H1 (cell line): ENCODE measurements around the gene CDCP1. TPM values are rescaled to one million over a fixed set of nuclear protein-coding genes. Genes with fewer than 3 reads are reported as not detected.

Experiments used
- CTCF ChIA-PET: fragments of 300-600 bp; sonication (Branson Sonifier 250); formaldehyde crosslinking; loops from one replicate; lab custom pipeline; 2021; ENCODE audit not compliant: partially characterized antibody; lab: Charles Lee
- POLR2A ChIA-PET: fragments of 300-600 bp; sonication (Branson Sonifier 250); formaldehyde crosslinking; loops from one replicate; lab custom pipeline; 2021; ENCODE audit warnings: inconsistent platforms; ENCODE audit not compliant: partially characterized antibody; lab: Charles Lee
- DNase-seq, 2 experiments: peaks; one replicate each; pipeline versions ENCODE4 v3.0.0 to v3.0.0-alpha.2; 2010 to 2022; ENCODE audit warnings: low spot score in 2 of 2, low read depth in 1 of 2, mixed read lengths in 1 of 2
- FAIRE-seq: peaks from 2 replicates; lab custom pipeline; 2011; peaks lifted over from hg19 to GRCh38; lab: Jason Lieb, UNC
- H2AFZ ChIP-seq: 2 replicates; pipeline ENCODE4 v1.8.1; 2012; ENCODE audit warnings: low read length, inconsistent platforms
- H2AK5ac ChIP-seq: 2 replicates; pipeline ENCODE4 v1.6.1; 2013; ENCODE audit warnings: low read depth, low read length
- H2BK120ac ChIP-seq: replicated peaks from 2 replicates; pipeline ENCODE3; 2013; ENCODE audit warnings: low read depth, low read length, inconsistent platforms
- H2BK12ac ChIP-seq: 2 replicates; pipeline ENCODE4 v1.6.1; 2013; ENCODE audit warnings: low read depth, low read length
- H2BK15ac ChIP-seq: 2 replicates; pipeline ENCODE4 v1.6.1; 2013; ENCODE audit warnings: low read length
- H2BK20ac ChIP-seq: 2 replicates; pipeline ENCODE4 v1.6.1; 2013; ENCODE audit warnings: low read length
- H2BK5ac ChIP-seq: 2 replicates; pipeline ENCODE4 v1.6.1; 2013; ENCODE audit warnings: low read depth, low read length
- H3K14ac ChIP-seq: 2 replicates; pipeline ENCODE4 v1.6.1; 2013; ENCODE audit warnings: inconsistent platforms; ENCODE audit not compliant: insufficient read length
- H3K18ac ChIP-seq: 2 replicates; pipeline ENCODE4 v1.6.1; 2013; ENCODE audit warnings: low read length; ENCODE audit errors: extremely low read depth
- H3K23ac ChIP-seq: 2 replicates; pipeline ENCODE4 v1.6.1; 2013; ENCODE audit warnings: inconsistent platforms; ENCODE audit not compliant: insufficient read length
- H3K23me2 ChIP-seq: 2 replicates; pipeline ENCODE4 v1.6.1; 2013; ENCODE audit warnings: low read depth, low read length
- H3K27ac ChIP-seq: 2 replicates; pipeline ENCODE4 v1.6.1; 2011; ENCODE audit warnings: low read depth, low read length, inconsistent platforms
- H3K27me3 ChIP-seq, 4 experiments: replicated peaks in 1 of 4; 1 replicate in 1 of 4; 2 replicates in 3 of 4; pipeline versions ENCODE4 v1.6.1 to v1.8.1; 2011 to 2013; ENCODE audit warnings: low read length in 3 of 4, mild to moderate bottlenecking in 3 of 4, inconsistent platforms in 2 of 4, mixed read lengths in 2 of 4, moderate library complexity in 1 of 4; ENCODE audit not compliant: control insufficient read depth in 3 of 4, insufficient read depth in 3 of 4; ENCODE audit errors: extremely low read depth in 1 of 4
- H3K36me3 ChIP-seq, 4 experiments: 2 replicates each; pipeline versions ENCODE4 v1.6.1 to v1.8.1; 2011 to 2013; ENCODE audit warnings: mild to moderate bottlenecking in 4 of 4, low read length in 3 of 4, moderate library complexity in 2 of 4, control low read depth in 1 of 4, inconsistent platforms in 1 of 4; ENCODE audit not compliant: insufficient read depth in 4 of 4, control insufficient read depth in 2 of 4
- H3K4ac ChIP-seq: replicated peaks from 2 replicates; pipeline ENCODE3; 2013; ENCODE audit warnings: low read length, low read depth, mixed read lengths, inconsistent platforms; ENCODE audit not compliant: insufficient read length
- H3K4me1 ChIP-seq, 4 experiments: replicated peaks in 1 of 4; 1 replicate in 1 of 4; 2 replicates in 3 of 4; pipeline versions ENCODE4 v1.6.1 to v1.8.1; 2011 to 2013; ENCODE audit warnings: low read length in 3 of 4, inconsistent platforms in 2 of 4, mixed read lengths in 1 of 4; ENCODE audit not compliant: insufficient read depth in 4 of 4, control insufficient read depth in 3 of 4
- H3K4me2 ChIP-seq, 2 experiments: 2 replicates each; pipeline versions ENCODE4 v1.6.1 to v1.8.1; 2011 to 2013; ENCODE audit warnings: low read depth in 2 of 2, low read length in 2 of 2, control low read depth in 1 of 2, inconsistent platforms in 1 of 2, mild to moderate bottlenecking in 1 of 2; ENCODE audit not compliant: insufficient read depth in 1 of 2
- H3K4me3 ChIP-seq, 4 experiments: fragments of 200-600, 300-600 bp in 1 of 4; sonication (generic), shearing (Covaris generic), sonication (Bioruptor Twin) in 1 of 4; 2 replicates each; pipeline versions ENCODE4 v1.5.1 to v1.8.1; 2011 to 2016; ENCODE audit warnings: low read length in 4 of 4, low read depth in 3 of 4, control low read depth in 2 of 4, inconsistent platforms in 2 of 4, mild to moderate bottlenecking in 2 of 4, mixed read lengths in 1 of 4, moderate library complexity in 1 of 4; ENCODE audit not compliant: insufficient read depth in 2 of 4; ENCODE audit errors: extremely low read depth in 1 of 4
- H3K56ac ChIP-seq: replicated peaks from 2 replicates; pipeline ENCODE3; 2013; ENCODE audit warnings: low read depth, mild to moderate bottlenecking, mixed read lengths, low read length, inconsistent platforms; ENCODE audit not compliant: insufficient read length
- H3K79me1 ChIP-seq: 2 replicates; pipeline ENCODE4 v1.6.1; 2013; ENCODE audit warnings: low read depth, low read length, control low read depth
- H3K79me2 ChIP-seq, 2 experiments: 2 replicates each; pipeline versions ENCODE4 v1.6.1 to v1.8.1; 2012 to 2013; ENCODE audit warnings: low read length in 2 of 2, mild to moderate bottlenecking in 2 of 2, inconsistent platforms in 1 of 2; ENCODE audit not compliant: insufficient read depth in 2 of 2, control insufficient read depth in 1 of 2
- H3K9ac ChIP-seq, 4 experiments: replicated peaks in 1 of 4; 1 replicate in 1 of 4; 2 replicates in 3 of 4; pipeline versions ENCODE4 v1.6.1 to v1.8.1; 2011 to 2013; ENCODE audit warnings: low read depth in 3 of 4, low read length in 3 of 4, control low read depth in 2 of 4, mild to moderate bottlenecking in 2 of 4, moderate library complexity in 2 of 4, inconsistent platforms in 1 of 4; ENCODE audit errors: extremely low read depth in 1 of 4
- H3K9me3 ChIP-seq, 2 experiments: 2 replicates each; pipeline versions ENCODE4 v1.6.1 to v1.8.1; 2012 to 2013; ENCODE audit warnings: mild to moderate bottlenecking in 2 of 2, moderate library complexity in 2 of 2, control low read depth in 1 of 2, inconsistent platforms in 1 of 2, low read depth in 1 of 2, low read length in 1 of 2, mixed read lengths in 1 of 2; ENCODE audit not compliant: insufficient read depth in 2 of 2
- H4K20me1 ChIP-seq, 2 experiments: replicated peaks in 1 of 2; 2 replicates each; pipeline versions ENCODE3 to v1.8.1; 2011 to 2013; ENCODE audit warnings: inconsistent platforms in 2 of 2, low read length in 2 of 2, mild to moderate bottlenecking in 1 of 2; ENCODE audit not compliant: insufficient read depth in 2 of 2, control insufficient read depth in 1 of 2
- H4K5ac ChIP-seq: 2 replicates; pipeline ENCODE4 v1.6.1; 2013; ENCODE audit warnings: low read length, low read depth, mixed read lengths, inconsistent platforms; ENCODE audit not compliant: insufficient read length
- H4K8ac ChIP-seq: 2 replicates; pipeline ENCODE4 v1.8.0; 2013; ENCODE audit warnings: mild to moderate bottlenecking, moderate library complexity, low read length, inconsistent platforms; ENCODE audit not compliant: insufficient read depth; ENCODE audit errors: extremely low read depth
- H4K91ac ChIP-seq: replicated peaks from 2 replicates; pipeline ENCODE3; 2013; ENCODE audit warnings: low read length, mixed read lengths, inconsistent platforms; ENCODE audit not compliant: insufficient read length
- CBX5 ChIP-seq: fragments of 300-800, 300-1000 bp; sonication (generic); IDR thresholded peaks from 2 replicates; pipeline ENCODE4 v1.7.1; 2016; ENCODE audit warnings: antibody characterized with exemption, low read length, low read depth
- FOSL1 ChIP-seq: IDR thresholded peaks from 2 replicates; pipeline ENCODE4 v1.6.1; 2011; ENCODE audit warnings: mild to moderate bottlenecking, low read depth, low read length, moderate library complexity; ENCODE audit not compliant: insufficient read depth
- HDAC6 ChIP-seq: IDR thresholded peaks from one replicate; pipeline ENCODE4 v1.7.1; 2012; ENCODE audit warnings: low read depth, mild to moderate bottlenecking, inconsistent platforms, low read length, moderate library complexity
- JUND ChIP-seq: IDR thresholded peaks from 2 replicates; pipeline ENCODE4 v1.6.1; 2011; ENCODE audit warnings: mild to moderate bottlenecking, improper control_type of control experiment, low read length
- NRF1 ChIP-seq: IDR thresholded peaks from 2 replicates; pipeline ENCODE4 v1.6.1; 2011; ENCODE audit warnings: mild to moderate bottlenecking, low read depth, low read length, improper control_type of control experiment
- PHF8 ChIP-seq: fragments of 200-600 bp; sonication (generic); conservative IDR thresholded peaks from 2 replicates; pipeline ENCODE4 v1.7.1; 2012; ENCODE audit warnings: low read depth, mild to moderate bottlenecking, inconsistent platforms, low read length, moderate library complexity
- POLR2A ChIP-seq, 2 experiments: IDR thresholded peaks; 1 replicate in 1 of 2; 2 replicates in 1 of 2; pipeline ENCODE4 v1.6.1; 2011; ENCODE audit warnings: low read depth in 2 of 2, low read length in 2 of 2, mild to moderate bottlenecking in 2 of 2; ENCODE audit errors: control extremely low read depth in 1 of 2
- POU5F1 ChIP-seq: IDR thresholded peaks from 2 replicates; pipeline ENCODE4 v1.6.1; 2011; ENCODE audit warnings: low read depth, mild to moderate bottlenecking, low read length, moderate library complexity
- RAD21 ChIP-seq, 2 experiments: IDR thresholded peaks in 1 of 2; conservative IDR thresholded peaks in 1 of 2; 2 replicates each; pipeline ENCODE4 v1.6.1; 2011; ENCODE audit warnings: low read depth in 2 of 2, low read length in 2 of 2, improper control_type of control experiment in 1 of 2, inconsistent platforms in 1 of 2, mild to moderate bottlenecking in 1 of 2, moderate library complexity in 1 of 2
- SP4 ChIP-seq: IDR thresholded peaks from 2 replicates; pipeline ENCODE4 v1.6.1; 2012; ENCODE audit warnings: low read length, inconsistent platforms
- TAF1 ChIP-seq: IDR thresholded peaks from 2 replicates; pipeline ENCODE4 v1.6.1; 2011; ENCODE audit warnings: mild to moderate bottlenecking, low read depth, low read length
- TAF7 ChIP-seq: optimal IDR thresholded peaks from 2 replicates; pipeline ENCODE3; 2011; ENCODE audit warnings: low read depth, mild to moderate bottlenecking, inconsistent platforms, low read length, moderate library complexity, borderline replicate concordance
- TEAD4 ChIP-seq: IDR thresholded peaks from 2 replicates; pipeline ENCODE4 v1.6.1; 2012; ENCODE audit warnings: low read depth, low read length, inconsistent platforms, mixed read lengths
- ZNF274 ChIP-seq: IDR thresholded peaks from 2 replicates; pipeline ENCODE4 v1.7.0; 2012; ENCODE audit warnings: low read length, borderline replicate concordance; ENCODE audit errors: extremely low read depth
- WGBS, 2 experiments: shearing (Covaris generic) in 1 of 2; methylation state at CpG; one replicate each; pipeline versions ENCODE4 v1.1.6 to v1.1.7; 2013 to 2015; ENCODE audit warnings: low lambda C conversion rate in 2 of 2, mixed read lengths in 2 of 2, inconsistent platforms in 1 of 2, low coverage in 1 of 2, missing lambda C conversion rate in 1 of 2; ENCODE audit not compliant: insufficient replicate concordance in 2 of 2, insufficient coverage in 1 of 2, insufficient read length in 1 of 2; ENCODE audit errors: extremely low coverage in 1 of 2, missing lambda C conversion rate in 1 of 2; 5-methylcytosine and 5-hydroxymethylcytosine counted together
- polyA plus RNA-seq, 7 experiments: library from polyadenylated mRNA; depleted of rRNA in 3 of 7; stranded (reverse) in 5 of 7; unstranded in 2 of 7; fragments of >200 nt in 5 of 7; fragments of 200-250 nt in 2 of 7; gene quantifications; 1 replicate in 5 of 7; 2 replicates in 1 of 7; 4 replicates in 1 of 7; pipeline versions ENCODE4 v1.2.1 to v1.2.3, GENCODE V29; 2011 to 2013; ENCODE audit warnings: missing spikeins in 2 of 7, mixed read lengths in 2 of 7
- total RNA-seq: library from RNA; stranded (reverse); fragmentation: NEBNext Ultra II Directional; extraction: Animal tissue kit (Norgen Biotek cat#: 25700); gene quantifications from 2 replicates; pipeline ENCODE4 v1.2.1, GENCODE V29; 2021

CDCP1 gene
- total and polyA plus RNA-seq, 2 of the 8 experiments (the other 6 are each of a cell fraction or from before 2014, with no cell fraction given) = 10.0 to 23.3 TPM

- no peak overlapping the region for H3K9ac ChIP-seq
- H2BK15ac ChIP-seq = no peak overlapping the region
- no peak for FAIRE-seq
- 79% methylated on average over 5 of the region's 5 CpGs; no CpG with 5 or more reads in 1 of the 2 experiments for whole genome bisulfite sequencing, 2 experiments
- H3K27ac ChIP-seq = no peak overlapping the region
- no peak overlapping the region for H4K91ac ChIP-seq
- no peaks in the 10 kb centered on the region for H3K27me3 ChIP-seq
- peaks cover 7% of the 10 kb centered on the region for H3K79me1 ChIP-seq
- no peak overlapping the region for H3K23ac ChIP-seq
- peaks cover 0 to 4% of the 10 kb centered on the region in 2 experiments for H4K20me1 ChIP-seq
- H2BK120ac ChIP-seq = no peak overlapping the region
- H2BK12ac ChIP-seq = no peak overlapping the region
- H4K8ac ChIP-seq = no peak overlapping the region
- no peaks in the 10 kb centered on the region for H3K9me3 ChIP-seq
- no peaks in the 10 kb centered on the region for H3K36me3 ChIP-seq
- H2AK5ac ChIP-seq = no peak overlapping the region
- peaks cover 0 to under 1% (median 0%) of the 10 kb centered on the region in 4 experiments; a peak in 2 of 7 replicates for H3K4me1 ChIP-seq
- peaks cover 0 to 14% of the 10 kb centered on the region in 2 experiments; a peak in 1 of 4 replicates for H3K79me2 ChIP-seq
- no peak for DNase-seq
- H3K23me2 ChIP-seq = no peaks in the 10 kb centered on the region
- no peak overlapping the region for H4K5ac ChIP-seq
- POLR2A ChIA-PET = no interaction called here
- H3K14ac ChIP-seq = no peak overlapping the region
- H3K4ac ChIP-seq = no peak overlapping the region
- H3K4me3 ChIP-seq = no peak overlapping the region
- H2BK5ac ChIP-seq = no peak overlapping the region
- no peak overlapping the region for H3K56ac ChIP-seq
- H2BK20ac ChIP-seq = no peak overlapping the region
- CTCF ChIA-PET = interaction anchor here (0.6 to 0.9 kb wide), 4 partner anchors 28 to 412 kb away, joined by 3 read pairs; no protein-coding TSS in a partner anchor
- no peak overlapping the region for H2AFZ ChIP-seq
- H3K4me2 ChIP-seq = no peak overlapping the region
- H3K18ac ChIP-seq = no peak overlapping the region
- TF ChIP-seq SP4 = no peak
- TF ChIP-seq TAF1 = no peak
- no peak for TF ChIP-seq FOSL1
- no peak for TF ChIP-seq TAF7
- no peak for TF ChIP-seq POLR2A (IDR thresholded peaks at IDR 0.05; ENCODE audit: control extremely low read depth in 1 of 2, low read depth in 2 of 2, low read length in 2 of 2)
- TF ChIP-seq CBX5 = no peak
- TF ChIP-seq RAD21 (IDR thresholded peaks at IDR 0.05 in 1 of 2, conservative IDR thresholded peaks at IDR 0.05 in 1 of 2; ENCODE audit: low read depth in 2 of 2, low read length in 2 of 2) = no peak
- TF ChIP-seq HDAC6 = no peak
- TF ChIP-seq POU5F1 = no peak
- no peak for TF ChIP-seq PHF8
- no peak for TF ChIP-seq NRF1
- no peak for TF ChIP-seq TEAD4
- TF ChIP-seq JUND = no peak
- no peak for TF ChIP-seq ZNF274
These were observed 13.5 kb downstream of the CDCP1 start for GRCh38 chr3:45132568-45133211.
